Erythroblast (primary cell): Measurements from ENCODE around the gene APBB2.

Experiments
- DNase-seq, 2 experiments: peaks; one replicate each; lab custom pipeline; 2025; lab: John Stamatoyannopoulos, UW
- GATA1 ChIP-seq: IDR thresholded peaks from 2 replicates; pipeline ENCODE4 v1.6.1; 2011; ENCODE audit warnings: low read depth, mild to moderate bottlenecking, control low read depth, low read length, moderate library complexity
- POLR2A ChIP-seq: IDR thresholded peaks from 2 replicates; pipeline ENCODE4 v1.6.1; 2011; ENCODE audit warnings: mild to moderate bottlenecking, low read length

APBB2 gene

DNA sequence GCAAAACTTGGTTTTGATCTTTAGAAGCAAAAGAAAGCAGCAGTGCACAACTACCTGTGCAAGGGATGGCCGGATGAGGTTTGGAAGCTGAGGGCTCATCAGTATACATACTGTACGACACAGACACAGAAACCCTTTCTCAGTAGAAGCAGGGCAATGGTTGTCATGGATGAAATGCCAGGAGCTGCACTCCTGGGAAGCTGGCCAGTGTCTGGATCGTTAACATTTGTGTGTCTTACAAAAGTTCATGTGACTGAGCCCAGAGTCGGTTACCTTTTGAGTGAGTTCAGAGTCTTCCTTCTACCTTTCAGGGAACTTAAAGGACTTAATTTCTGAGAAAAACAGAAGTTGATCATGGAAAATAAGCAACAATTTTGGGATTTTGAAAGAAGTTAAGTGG lies 230.3 kb downstream of the APBB2 start:
- TF ChIP-seq POLR2A: no peak
- TF ChIP-seq GATA1: no peak
- no peak for DNase-seq

DNA sequence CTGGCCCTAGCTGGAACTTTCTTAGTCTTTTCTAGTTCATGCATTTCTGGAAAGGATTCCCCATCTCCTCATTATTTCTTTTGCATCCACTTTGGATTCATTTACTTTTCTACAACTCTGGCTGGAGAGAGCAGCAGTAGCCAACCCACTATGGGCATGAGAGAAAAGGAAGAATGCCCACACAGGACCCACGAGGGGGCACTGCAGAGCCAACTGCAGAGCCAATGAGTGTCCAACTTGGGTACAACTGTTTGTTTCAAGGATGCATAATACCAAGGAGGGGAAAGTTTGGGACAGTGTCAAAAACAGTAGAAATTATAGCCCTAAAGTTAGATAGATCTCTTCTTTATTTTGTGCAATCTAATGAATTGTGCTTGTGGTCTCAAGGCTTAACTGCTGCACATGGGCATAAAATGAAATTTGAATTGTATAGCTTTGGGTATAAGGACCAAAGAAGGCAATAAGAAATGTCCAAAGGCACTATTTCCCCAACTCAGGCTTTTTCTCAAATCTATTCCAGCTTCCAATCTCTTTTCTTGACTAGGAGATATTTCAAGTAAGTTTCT lies 233.9 kb downstream of the APBB2 start:
- DNase-seq: peak in 1 of 2 experiments; percentile 13
- no peak for TF ChIP-seq GATA1
- TF ChIP-seq POLR2A: no peak

DNA sequence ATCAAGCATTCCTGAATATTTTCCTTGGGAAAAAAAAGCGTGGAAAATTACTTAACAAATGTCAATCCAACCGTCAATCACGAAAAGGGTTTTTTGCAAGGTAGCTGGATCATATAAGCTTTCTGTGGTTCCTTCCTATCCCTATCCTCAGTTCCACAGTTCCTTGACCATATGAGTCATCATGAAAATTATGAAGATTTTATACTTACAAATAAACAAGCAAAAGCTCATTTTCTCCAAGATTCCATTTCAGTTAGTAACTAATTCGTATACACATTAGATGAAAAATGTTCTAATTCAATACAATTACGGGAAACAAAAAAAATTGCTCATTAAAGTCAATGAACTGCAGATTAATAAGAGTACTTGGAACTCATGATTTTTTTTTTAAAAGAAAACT lies 235.8 kb downstream of the APBB2 start:
- DNase-seq: no peak
- TF ChIP-seq GATA1: no peak
- no peak for TF ChIP-seq POLR2A

DNA sequence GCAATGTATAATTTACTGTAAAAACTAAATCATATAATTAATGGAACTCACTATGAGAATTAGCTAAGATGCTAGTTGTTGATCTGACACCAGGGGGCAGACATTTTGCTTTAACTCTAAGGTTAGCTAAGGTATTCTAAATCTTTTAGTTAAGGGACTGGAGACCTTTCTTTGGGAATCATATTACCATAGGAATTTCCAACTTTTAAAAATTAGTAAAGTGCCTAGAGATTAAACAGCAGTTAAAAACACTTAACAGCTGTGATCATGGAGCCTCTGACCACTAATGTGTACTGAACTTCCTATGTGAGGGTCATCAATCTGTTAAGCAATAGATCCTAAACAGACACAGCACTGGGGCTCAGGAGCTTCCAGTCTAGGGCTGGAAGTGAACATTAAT lies 238.0 kb downstream of the APBB2 start:
- TF ChIP-seq GATA1: no peak
- peak; percentile 21 to 48 for DNase-seq

DNA sequence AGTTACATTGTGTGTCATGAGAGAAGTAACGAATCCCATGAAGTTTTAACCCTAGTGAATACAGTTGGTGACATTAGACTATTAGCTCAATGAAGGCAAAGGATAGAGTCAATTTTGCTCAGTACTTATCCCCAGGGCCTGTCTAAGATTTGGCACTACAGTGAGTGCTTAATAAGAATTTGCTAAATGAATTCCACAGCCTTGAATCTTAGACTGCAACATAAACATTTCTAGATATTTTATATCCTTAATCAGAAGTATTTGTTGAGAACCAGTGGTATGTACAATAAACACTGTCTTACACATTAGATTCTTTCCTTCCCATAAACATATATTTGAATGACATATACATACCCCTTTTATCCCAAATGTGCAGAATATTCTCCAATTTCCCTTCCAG lies 241.6 kb downstream of the APBB2 start:
- TF ChIP-seq POLR2A (no peak), GATA1 (no peak)
- DNase-seq: no peak

DNA sequence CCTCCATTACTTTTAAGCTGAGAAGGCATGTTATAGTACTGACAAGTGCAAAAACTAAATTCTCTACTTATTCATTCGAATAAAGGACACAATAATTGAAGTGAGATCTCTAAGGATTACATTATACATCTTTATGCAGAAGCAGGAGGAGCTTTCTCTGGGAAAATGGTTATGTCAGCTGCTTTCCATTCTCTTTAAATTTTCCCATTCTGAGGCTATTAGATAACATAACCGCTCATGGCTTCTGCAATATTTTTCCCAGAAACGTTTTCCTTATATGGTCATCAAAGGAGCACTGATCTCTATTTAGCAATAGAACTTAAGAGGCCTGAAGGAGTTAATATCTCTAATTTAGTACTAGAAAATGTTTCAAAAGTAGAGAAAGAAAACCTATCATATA lies 243.0 kb downstream of the APBB2 start:
- no peak for DNase-seq

DNA sequence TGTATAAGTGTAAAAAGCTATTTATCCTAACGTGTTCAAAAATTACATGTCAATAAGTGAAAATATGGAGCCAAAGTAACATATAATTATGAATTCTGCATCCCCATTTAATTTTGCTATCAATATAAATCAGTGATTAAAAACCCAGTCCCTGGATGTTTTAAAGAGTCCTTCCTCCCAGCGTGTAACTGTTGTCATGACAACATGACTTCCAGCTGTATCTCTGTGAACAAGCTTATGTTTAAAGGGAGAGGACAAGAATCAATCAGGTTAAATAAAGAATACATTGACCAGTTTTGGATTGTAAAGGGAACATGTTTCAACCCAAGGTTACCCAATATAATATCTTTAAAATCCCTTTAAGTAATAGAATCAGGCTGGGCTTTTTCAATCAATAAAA lies 244.8 kb downstream of the APBB2 start:
- DNase-seq: no peak
- TF ChIP-seq GATA1 (no peak), POLR2A (no peak)

More for the DNA sequence above, 243.0 kb downstream of the APBB2 start:
- TF ChIP-seq POLR2A (no peak), GATA1 (no peak)

DNA sequence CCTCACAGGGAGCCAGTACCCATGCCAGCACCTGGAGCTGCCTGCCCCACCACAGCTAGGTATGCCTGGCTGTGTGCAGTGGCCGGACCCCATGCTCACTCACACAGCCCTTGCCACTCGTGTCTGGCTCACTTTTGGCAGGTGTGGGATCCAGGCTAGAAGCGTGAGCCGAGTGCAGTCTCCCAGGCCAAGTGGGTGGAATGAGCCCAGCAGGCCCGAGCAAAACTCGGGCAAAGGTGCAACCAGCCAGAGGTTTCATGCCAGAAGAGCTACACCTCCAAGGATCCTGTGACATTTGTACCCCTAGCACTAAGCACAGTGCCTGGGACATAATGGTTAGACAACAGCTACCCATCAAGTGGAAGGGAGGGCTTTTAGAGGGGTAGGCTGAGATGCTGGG lies 246.8 kb downstream of the APBB2 start:
- no peak for TF ChIP-seq POLR2A
- no peak for TF ChIP-seq GATA1
- DNase-seq: no peak

DNA sequence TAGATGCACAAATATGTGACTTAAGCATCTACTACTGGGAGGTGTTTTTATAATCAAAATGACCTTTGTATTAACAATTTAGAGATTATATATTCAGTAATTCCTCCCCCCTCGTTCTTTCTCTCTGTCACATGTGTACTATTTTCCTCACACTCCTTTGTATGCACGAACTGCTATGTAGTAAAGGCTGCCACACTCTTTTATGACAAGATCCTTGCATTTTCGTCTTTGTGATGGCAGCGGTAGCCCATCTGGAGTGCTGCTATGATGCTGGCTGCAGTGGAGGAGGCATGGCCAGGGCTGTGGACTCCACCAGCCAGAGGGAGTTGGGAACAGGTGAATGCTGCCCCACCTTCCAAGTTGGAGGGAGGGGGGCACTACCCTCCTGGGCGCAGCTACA lies 248.3 kb downstream of the APBB2 start:
- no peak for DNase-seq
- TF ChIP-seq POLR2A (no peak), GATA1 (no peak)

DNA sequence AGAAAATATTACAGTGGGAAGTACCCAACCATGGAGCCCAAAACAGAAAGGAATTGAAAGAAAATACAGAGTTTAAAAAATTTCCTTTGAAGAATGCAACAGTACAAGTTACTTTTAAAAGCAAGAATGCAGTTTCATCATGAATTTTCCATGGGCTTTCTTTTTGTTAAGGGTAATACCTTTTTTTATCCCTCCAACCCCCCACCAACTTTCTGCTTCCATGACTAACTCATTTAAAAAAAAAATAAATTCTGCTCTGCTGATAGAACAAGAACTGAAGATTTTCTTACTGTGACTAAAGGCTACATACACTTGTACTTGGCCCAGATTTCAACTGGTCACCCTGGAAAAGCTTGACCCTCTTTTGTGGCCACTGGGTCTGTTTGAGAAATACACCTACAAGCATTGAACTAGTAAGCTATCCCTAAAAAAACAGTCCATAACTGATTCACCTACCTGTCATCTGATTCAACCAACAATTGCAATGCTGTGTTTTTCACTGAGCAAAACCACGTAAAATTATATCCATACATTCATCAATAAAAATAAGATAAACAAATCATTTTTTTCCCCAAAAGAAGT lies 250.4 kb downstream of the APBB2 start:
- no peak for DNase-seq
- TF ChIP-seq POLR2A (no peak), GATA1 (no peak)

DNA sequence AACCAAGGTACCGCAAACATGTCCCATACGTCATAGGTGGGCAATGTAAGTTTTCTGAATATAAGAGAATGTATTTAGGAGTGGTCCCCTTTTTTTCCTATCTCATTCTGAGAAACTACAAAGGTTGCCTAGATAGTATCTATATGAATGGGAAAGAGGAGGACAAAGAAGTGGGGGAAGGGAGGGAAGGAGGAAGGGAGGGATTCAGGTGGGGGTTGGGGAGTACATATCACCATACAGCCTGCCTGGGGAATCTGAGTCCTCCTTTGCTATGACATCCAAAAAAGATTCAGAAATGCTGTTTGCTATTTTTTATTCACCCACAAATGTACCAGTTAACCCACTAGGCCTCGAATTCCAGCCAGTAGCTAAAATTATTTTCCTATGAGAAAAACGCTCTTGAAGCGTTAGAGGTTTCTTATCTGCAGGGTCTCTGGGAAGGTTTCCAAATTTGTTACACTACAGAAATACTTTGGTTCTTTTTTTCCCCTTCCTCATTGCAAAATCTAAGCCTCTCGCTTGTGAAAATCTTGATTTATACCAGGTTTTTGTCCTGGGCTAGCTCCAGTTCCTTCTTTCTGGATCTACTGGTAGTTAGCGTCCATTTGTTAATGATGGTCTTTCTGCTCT lies 251.7 kb downstream of the APBB2 start:
- no peak for DNase-seq
- TF ChIP-seq POLR2A (no peak), GATA1 (no peak)

DNA sequence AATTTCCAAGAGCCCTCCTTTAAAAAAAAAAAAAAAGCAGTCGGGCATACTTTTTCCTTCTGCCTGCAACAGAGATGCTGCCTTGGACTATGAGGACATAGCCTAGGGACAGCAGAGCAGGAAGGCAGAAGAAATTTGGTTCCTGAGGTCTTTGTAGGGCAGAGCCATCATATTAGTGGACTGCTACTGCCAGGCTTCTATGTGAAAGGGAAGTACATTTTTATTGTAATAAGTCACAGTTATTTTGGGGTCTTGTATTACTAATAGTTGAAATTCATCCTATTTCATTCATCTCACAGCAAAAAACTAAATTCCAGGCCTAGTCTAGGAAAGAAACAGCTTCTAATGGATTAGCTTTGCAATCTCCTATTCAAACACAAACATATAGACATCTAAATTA lies 253.4 kb downstream of the APBB2 start:
- DNase-seq: no peak
- no peak for TF ChIP-seq GATA1
- no peak for TF ChIP-seq POLR2A

DNA sequence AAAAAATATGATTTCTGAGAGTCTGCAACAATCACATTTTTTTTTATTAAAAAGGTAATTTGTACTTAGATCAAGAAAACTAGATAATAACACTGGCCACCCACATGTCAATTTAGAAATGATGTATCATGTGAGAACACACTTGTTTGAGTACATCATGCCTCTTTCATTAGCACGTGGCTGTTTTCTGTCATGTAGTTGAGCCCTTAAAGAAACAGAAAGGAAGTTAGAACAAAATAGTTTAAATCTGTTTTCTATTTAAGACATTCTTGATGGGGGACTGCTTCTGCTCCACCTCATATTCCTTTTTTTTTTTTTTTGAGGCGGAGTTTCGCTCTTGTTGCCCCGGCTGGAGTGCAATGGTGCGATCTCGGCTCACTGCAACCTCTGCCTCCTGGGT lies 257.1 kb downstream of the APBB2 start:
- DNase-seq: no peak
- TF ChIP-seq GATA1: no peak
- TF ChIP-seq POLR2A: no peak

DNA sequence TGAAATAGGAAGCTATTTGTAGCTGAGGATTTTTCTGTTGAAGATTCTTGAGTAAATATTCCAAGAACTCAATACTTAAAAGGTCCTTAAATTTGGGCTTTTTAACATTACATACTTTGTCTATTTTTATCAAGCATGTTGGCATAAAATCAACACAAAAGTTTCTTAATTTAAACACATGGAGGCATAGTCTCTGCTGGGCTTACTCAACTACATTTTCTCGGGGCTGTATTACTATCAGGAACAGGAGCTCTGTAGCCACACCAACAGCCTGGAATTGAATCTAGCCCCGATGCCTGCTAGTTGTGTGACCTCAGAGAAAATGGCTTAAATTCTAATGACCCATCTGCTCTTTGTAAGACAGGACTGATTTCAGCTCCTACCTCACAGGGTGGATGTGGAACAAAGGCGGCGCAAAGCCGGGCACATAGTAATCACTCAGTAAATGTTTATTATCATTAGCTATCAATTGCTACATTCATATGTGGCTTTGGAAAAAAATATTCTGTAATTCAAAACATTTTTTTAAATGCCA lies 257.6 kb downstream of the APBB2 start:
- no peak for TF ChIP-seq POLR2A
- no peak for TF ChIP-seq GATA1
- no peak for DNase-seq

DNA sequence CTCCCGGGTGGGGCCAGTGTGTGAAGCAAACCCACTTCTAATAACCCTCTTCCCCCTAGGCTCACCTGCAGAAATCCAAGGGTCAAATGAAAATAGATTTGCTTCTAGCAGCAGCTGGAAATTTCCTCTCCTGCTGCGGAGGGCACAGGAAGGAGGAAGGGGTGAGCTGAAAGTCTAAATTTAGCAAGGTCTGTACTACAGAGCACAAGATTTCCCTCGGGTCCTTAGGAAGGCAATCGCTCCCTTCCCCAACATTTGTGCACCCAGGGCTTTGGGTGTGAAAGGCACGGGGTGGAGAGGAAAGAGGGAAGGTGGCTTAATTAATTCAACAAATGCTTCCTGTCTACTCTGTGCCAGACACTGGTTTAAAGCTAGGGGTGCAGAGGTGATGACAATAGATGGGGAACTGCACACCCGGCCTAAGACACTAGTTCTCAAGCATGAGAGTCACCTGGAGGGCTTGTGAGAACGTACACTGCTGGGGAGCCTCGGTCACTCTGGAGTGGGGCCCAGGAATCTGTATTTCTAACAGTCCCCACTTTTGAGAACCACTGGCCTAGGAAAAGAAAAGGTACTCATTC lies 260.2 kb downstream of the APBB2 start:
- no peak for DNase-seq
- no peak for TF ChIP-seq GATA1
- TF ChIP-seq POLR2A: no peak
